PC-9 (cell line): ENCODE measurements around the gene KLK15.

Source experiments
- EZH2 ChIP-seq: fragments of 200-600 bp; sonication (generic); IDR thresholded peaks from 2 replicates; pipeline ENCODE4 v1.8.0; 2017; ENCODE audit warnings: antibody characterized with exemption, low read depth
- TF ChIP-seq, protein P1 (sequence below): fragments of 200-600 bp; sonication (generic); conservative IDR thresholded peaks from 2 replicates; pipeline ENCODE4 v1.6.1; 2017; ENCODE audit warnings: mixed run types, antibody characterized with exemption, mild to moderate bottlenecking, moderate library complexity

DNA sequence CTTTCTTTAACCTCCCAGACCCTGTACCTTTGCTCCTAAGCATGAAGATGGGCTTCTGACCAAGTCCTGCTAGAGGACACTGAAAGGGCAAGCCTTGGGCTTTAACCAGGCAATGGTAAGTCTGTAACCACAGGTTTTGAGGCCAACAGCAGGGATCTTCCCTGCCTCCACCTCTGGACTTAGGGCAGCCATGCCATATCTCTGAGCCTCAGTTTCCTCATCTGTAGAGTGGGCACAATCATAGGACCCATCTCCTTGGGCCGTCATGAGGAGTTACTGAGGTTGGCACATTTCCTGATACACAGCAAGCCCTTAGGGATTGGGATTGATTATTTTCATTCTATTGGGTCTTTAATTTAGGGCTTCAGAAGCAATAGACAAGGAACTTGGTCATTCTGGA, 24.5 kb downstream of the KLK15 start:
- no peak for TF ChIP-seq EZH2
- TF ChIP-seq, protein P1, sequence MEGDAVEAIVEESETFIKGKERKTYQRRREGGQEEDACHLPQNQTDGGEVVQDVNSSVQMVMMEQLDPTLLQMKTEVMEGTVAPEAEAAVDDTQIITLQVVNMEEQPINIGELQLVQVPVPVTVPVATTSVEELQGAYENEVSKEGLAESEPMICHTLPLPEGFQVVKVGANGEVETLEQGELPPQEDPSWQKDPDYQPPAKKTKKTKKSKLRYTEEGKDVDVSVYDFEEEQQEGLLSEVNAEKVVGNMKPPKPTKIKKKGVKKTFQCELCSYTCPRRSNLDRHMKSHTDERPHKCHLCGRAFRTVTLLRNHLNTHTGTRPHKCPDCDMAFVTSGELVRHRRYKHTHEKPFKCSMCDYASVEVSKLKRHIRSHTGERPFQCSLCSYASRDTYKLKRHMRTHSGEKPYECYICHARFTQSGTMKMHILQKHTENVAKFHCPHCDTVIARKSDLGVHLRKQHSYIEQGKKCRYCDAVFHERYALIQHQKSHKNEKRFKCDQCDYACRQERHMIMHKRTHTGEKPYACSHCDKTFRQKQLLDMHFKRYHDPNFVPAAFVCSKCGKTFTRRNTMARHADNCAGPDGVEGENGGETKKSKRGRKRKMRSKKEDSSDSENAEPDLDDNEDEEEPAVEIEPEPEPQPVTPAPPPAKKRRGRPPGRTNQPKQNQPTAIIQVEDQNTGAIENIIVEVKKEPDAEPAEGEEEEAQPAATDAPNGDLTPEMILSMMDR, result no peak
